ENCODE measurements around the gene HSD17B12.

GRCh38 chr11:43899094-43899493, 218.6 kb downstream of the HSD17B12 start:
- TF ChIP-seq CTCF (IDR thresholded peaks at IDR 0.05) (no peak), POLR2A (IDR thresholded peaks at IDR 0.05) (no peak)
